Muscle of leg (tissue), 11 donors: ENCODE measurements around the gene RIN2. TPM values are rescaled to one million over a fixed set of nuclear protein-coding genes. Genes with fewer than 3 reads are reported as not detected.

Experiments used
- DNase-seq: peaks from one replicate; pipeline ENCODE4 v3.0.0; 2013
- H3K27ac ChIP-seq: one replicate; pipeline ENCODE4 v1.5.1; 2013; ENCODE audit warnings: mild to moderate bottlenecking, low read length, control low read depth
- H3K27me3 ChIP-seq: one replicate; pipeline ENCODE4 v1.6.1; 2013; ENCODE audit warnings: low read length; ENCODE audit not compliant: control insufficient read depth, insufficient read depth
- H3K36me3 ChIP-seq: one replicate; pipeline ENCODE4 v1.6.1; 2013; ENCODE audit warnings: low read length; ENCODE audit not compliant: control insufficient read depth, insufficient read depth
- H3K4me1 ChIP-seq: one replicate; pipeline ENCODE4 v1.6.1; 2013; ENCODE audit warnings: low read length; ENCODE audit not compliant: control insufficient read depth, insufficient read depth
- H3K4me3 ChIP-seq: one replicate; pipeline ENCODE4 v1.5.1; 2013; ENCODE audit warnings: low read length, control low read depth
- H3K9me3 ChIP-seq: replicated peaks from 2 replicates; pipeline ENCODE4 v1.6.1; 2013; ENCODE audit warnings: low read depth, low read length; ENCODE audit not compliant: control insufficient read depth
- WGBS: methylation state at CpG from one replicate; pipeline ENCODE4 v1.1.5; 2013; ENCODE audit warnings: missing lambda C conversion rate; ENCODE audit not compliant: insufficient coverage; 5-methylcytosine and 5-hydroxymethylcytosine counted together
- polyA plus RNA-seq, 8 donors: library from polyadenylated mRNA; unstranded; fragments of 120-200 nt; gene quantifications; one replicate each; pipeline versions ENCODE4 v1.2.1 to v1.2.3, GENCODE V29; 2013; ENCODE audit warnings: inconsistent platforms in 1 of 8, low replicate concordance in 1 of 8; ENCODE audit not compliant: insufficient read length in 8 of 8, insufficient read depth in 1 of 8
- total RNA-seq: library from RNA; stranded (reverse); fragments of 120-200 nt; gene quantifications from one replicate; pipeline ENCODE4 v1.2.4, GENCODE V29; 2013

RIN2 gene
- total and polyA plus RNA-seq, 9 donors: 19.8 to 30.8 (median 24.3) TPM

GRCh38 chr20:19774135-19774933, 16.3 kb downstream of the RIN2 start:
- WGBS: 100% methylated on average over 1 of the region's 4 CpGs
- Histone ChIP-seq H3K9me3 (no peaks in the 10 kb centered on the region), H3K36me3 (no peaks in the 10 kb centered on the region), H3K27me3 (no peaks in the 10 kb centered on the region), H3K27ac (no peak overlapping the region), H3K4me3 (no peak overlapping the region), H3K4me1 (peaks cover 34% of the 10 kb centered on the region)
- DNase-seq: no peak

- DNase-seq: no peak
- no peak overlapping the region for H3K27ac ChIP-seq
- H3K36me3 ChIP-seq: no peaks in the 10 kb centered on the region
- H3K4me1 ChIP-seq: peaks cover 33% of the 10 kb centered on the region
- H3K4me3 ChIP-seq: no peak overlapping the region
- WGBS: no CpG with 5 or more reads among the region's 7 CpGs
- no peaks in the 10 kb centered on the region for H3K27me3 ChIP-seq
- H3K9me3 ChIP-seq: no peaks in the 10 kb centered on the region
These were observed 17.5 kb downstream of the RIN2 start for GRCh38 chr20:19775353-19776253.

GRCh38 chr20:19777315-19777714, 19.3 kb downstream of the RIN2 start:
- H3K4me1 ChIP-seq: peaks cover 22% of the 10 kb centered on the region
- H3K4me3 ChIP-seq: no peak overlapping the region
- WGBS: no CpG with 5 or more reads among the region's 6 CpGs
- no peaks in the 10 kb centered on the region for H3K36me3 ChIP-seq
- H3K27me3 ChIP-seq: no peaks in the 10 kb centered on the region
- no peak overlapping the region for H3K27ac ChIP-seq
- peak; percentile 45 for DNase-seq
- H3K9me3 ChIP-seq: no peaks in the 10 kb centered on the region

GRCh38 chr20:19777981-19778380, 19.9 kb downstream of the RIN2 start:
- DNase-seq: no peak
- H3K27me3 ChIP-seq: no peaks in the 10 kb centered on the region
- H3K9me3 ChIP-seq: no peaks in the 10 kb centered on the region
- no peak overlapping the region for H3K4me3 ChIP-seq
- no peak overlapping the region for H3K27ac ChIP-seq
- H3K36me3 ChIP-seq: no peaks in the 10 kb centered on the region
- WGBS: 100% methylated on average over 1 of the region's 3 CpGs
- H3K4me1 ChIP-seq: peaks cover 20% of the 10 kb centered on the region

- no peaks in the 10 kb centered on the region for H3K27me3 ChIP-seq
- WGBS: 100% methylated on average over 1 of the region's 3 CpGs
- peak; percentile 43 for DNase-seq
- no peaks in the 10 kb centered on the region for H3K9me3 ChIP-seq
- peaks cover 21% of the 10 kb centered on the region for H3K4me1 ChIP-seq
- H3K27ac ChIP-seq: no peak overlapping the region
- H3K36me3 ChIP-seq: no peaks in the 10 kb centered on the region
- no peak overlapping the region for H3K4me3 ChIP-seq
These were observed 20.3 kb downstream of the RIN2 start for GRCh38 chr20:19778404-19778803.

- H3K27ac ChIP-seq: no peak overlapping the region
- peaks cover 27% of the 10 kb centered on the region for H3K4me1 ChIP-seq
- no peaks in the 10 kb centered on the region for H3K36me3 ChIP-seq
- no peaks in the 10 kb centered on the region for H3K9me3 ChIP-seq
- WGBS: 40% methylated on average over 1 of the region's 5 CpGs
- no peak overlapping the region for H3K4me3 ChIP-seq
- H3K27me3 ChIP-seq: no peaks in the 10 kb centered on the region
- DNase-seq: no peak
These were observed 21.6 kb downstream of the RIN2 start for GRCh38 chr20:19779634-19780033.

GRCh38 chr20:19780261-19780660, 22.2 kb downstream of the RIN2 start:
- H3K36me3 ChIP-seq: no peaks in the 10 kb centered on the region
- no peaks in the 10 kb centered on the region for H3K27me3 ChIP-seq
- H3K27ac ChIP-seq: no peak overlapping the region
- no peak for DNase-seq
- H3K9me3 ChIP-seq: no peaks in the 10 kb centered on the region
- no peak overlapping the region for H3K4me3 ChIP-seq
- H3K4me1 ChIP-seq: peaks cover 31% of the 10 kb centered on the region
- 30% methylated on average over 1 of the region's 5 CpGs for WGBS

- H3K9me3 ChIP-seq: no peaks in the 10 kb centered on the region
- H3K4me1 ChIP-seq: peaks cover 36% of the 10 kb centered on the region
- no peak overlapping the region for H3K4me3 ChIP-seq
- H3K27ac ChIP-seq: no peak overlapping the region
- no peaks in the 10 kb centered on the region for H3K27me3 ChIP-seq
- DNase-seq: no peak
- WGBS: 88% methylated on average over 2 of the region's 7 CpGs
- H3K36me3 ChIP-seq: no peaks in the 10 kb centered on the region
These were observed 23.2 kb downstream of the RIN2 start for GRCh38 chr20:19781235-19781634.

GRCh38 chr20:19782669-19783068, 24.6 kb downstream of the RIN2 start:
- WGBS: no CpG with 5 or more reads among the region's 3 CpGs
- Histone ChIP-seq H3K4me3 (no peak overlapping the region), H3K36me3 (no peaks in the 10 kb centered on the region), H3K4me1 (peaks cover 28% of the 10 kb centered on the region), H3K9me3 (no peaks in the 10 kb centered on the region), H3K27ac (no peak overlapping the region), H3K27me3 (no peaks in the 10 kb centered on the region)
- no peak for DNase-seq

- 56% methylated on average over 6 of the region's 7 CpGs for WGBS
- DNase-seq: no peak
- Histone ChIP-seq H3K4me1 (peaks cover 23% of the 10 kb centered on the region), H3K9me3 (no peaks in the 10 kb centered on the region), H3K27ac (no peak overlapping the region), H3K36me3 (no peaks in the 10 kb centered on the region), H3K27me3 (no peaks in the 10 kb centered on the region), H3K4me3 (no peak overlapping the region)
These were observed 25.9 kb downstream of the RIN2 start for GRCh38 chr20:19783966-19784401.
